Ascending aorta (tissue), 2 donors: ENCODE measurements around the gene TMEM217. TPM values are rescaled to one million over a fixed set of nuclear protein-coding genes. Genes with fewer than 3 reads are reported as not detected.
"Not testable (repeated sequence)": the region's sequence is repeated elsewhere in the genome, so short reads cannot be mapped to it uniquely, and the experiment has no call there.

Source experiments
- DNase-seq, 2 donors: peaks; one replicate each; pipeline ENCODE4 v3.0.0-alpha.2; 2019; ENCODE audit warnings: low spot score in 2 of 2
- H3K27ac ChIP-seq, 2 donors: fragments of 200-600 bp; sonication (generic); one replicate each; pipeline ENCODE4 v1.5.1; 2016 to 2017; ENCODE audit warnings: mild to moderate bottlenecking in 1 of 2
- H3K27me3 ChIP-seq: fragments of 200-600 bp; sonication (generic); one replicate; pipeline ENCODE4 v1.5.1; 2017
- H3K36me3 ChIP-seq, 2 donors: fragments of 200-600 bp; sonication (generic); one replicate each; pipeline ENCODE4 v1.5.1; 2016
- H3K4me1 ChIP-seq, 2 donors: fragments of 200-600 bp; sonication (generic); one replicate each; pipeline ENCODE4 v1.5.1; 2016 to 2017; ENCODE audit warnings: mild to moderate bottlenecking in 1 of 2
- H3K4me3 ChIP-seq, 2 donors: fragments of 200-600 bp; sonication (generic); one replicate each; pipeline ENCODE4 v1.5.1; 2016 to 2017; ENCODE audit warnings: mild to moderate bottlenecking in 1 of 2
- H3K9me3 ChIP-seq, 2 donors: fragments of 200-600 bp; sonication (generic); one replicate each; pipeline ENCODE4 v1.5.1; 2016
- intact Hi-C: fragments of 100-400 bp; cut with DNase I; formaldehyde crosslinking; loops from one replicate; pipeline ENCODE4 v1.15.1; 2023
- total RNA-seq: library from RNA; depleted of rRNA; stranded (reverse); fragments of >200 nt; gene quantifications from one replicate; pipeline ENCODE4 v1.1.0, GENCODE V29; 2016
- TF ChIP-seq, protein P1 (sequence below), 3 experiments: fragments of 200-600 bp in 2 of 3; fragments of 450-650 bp in 1 of 3; sonication (generic) in 2 of 3; IDR thresholded peaks; one replicate each; pipeline ENCODE4 v1.5.1; 2016 to 2019; ENCODE audit warnings: antibody characterized with exemption in 3 of 3, mild to moderate bottlenecking in 1 of 3, moderate library complexity in 1 of 3

Gene TMEM217
- total RNA-seq, 1 donor from 2014 or later, result not detected

DNA sequence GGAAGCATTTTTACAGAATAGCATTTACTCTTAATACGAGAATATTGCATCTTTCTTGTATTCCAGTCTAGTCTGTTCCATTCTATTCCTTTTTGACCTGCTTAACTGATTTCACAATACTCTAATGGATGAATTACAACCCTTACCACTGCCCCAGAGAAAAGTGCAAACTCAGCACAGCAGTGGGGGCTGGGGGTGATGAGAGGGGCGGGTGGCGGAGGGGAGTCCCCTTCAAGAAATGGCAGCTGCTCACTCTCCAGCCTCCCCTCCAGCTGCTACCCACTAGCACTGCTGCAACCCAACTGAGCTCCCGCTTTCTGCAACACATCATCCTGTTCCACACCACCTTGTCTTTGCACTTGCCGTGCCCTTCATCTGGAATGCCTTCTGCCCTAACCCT lies 57.9 kb downstream of the TMEM217 start:
- Histone ChIP-seq H3K27ac (no peak overlapping the region), H3K4me3 (no peak overlapping the region), H3K36me3 (no peaks in the 10 kb centered on the region), H3K9me3 (no peaks in the 10 kb centered on the region), H3K4me1 (no peaks in the 10 kb centered on the region), H3K27me3 (no peaks in the 10 kb centered on the region)
- intact Hi-C loops, result no loop called here
- DNase-seq, result no peak
- TF ChIP-seq, protein P1, sequence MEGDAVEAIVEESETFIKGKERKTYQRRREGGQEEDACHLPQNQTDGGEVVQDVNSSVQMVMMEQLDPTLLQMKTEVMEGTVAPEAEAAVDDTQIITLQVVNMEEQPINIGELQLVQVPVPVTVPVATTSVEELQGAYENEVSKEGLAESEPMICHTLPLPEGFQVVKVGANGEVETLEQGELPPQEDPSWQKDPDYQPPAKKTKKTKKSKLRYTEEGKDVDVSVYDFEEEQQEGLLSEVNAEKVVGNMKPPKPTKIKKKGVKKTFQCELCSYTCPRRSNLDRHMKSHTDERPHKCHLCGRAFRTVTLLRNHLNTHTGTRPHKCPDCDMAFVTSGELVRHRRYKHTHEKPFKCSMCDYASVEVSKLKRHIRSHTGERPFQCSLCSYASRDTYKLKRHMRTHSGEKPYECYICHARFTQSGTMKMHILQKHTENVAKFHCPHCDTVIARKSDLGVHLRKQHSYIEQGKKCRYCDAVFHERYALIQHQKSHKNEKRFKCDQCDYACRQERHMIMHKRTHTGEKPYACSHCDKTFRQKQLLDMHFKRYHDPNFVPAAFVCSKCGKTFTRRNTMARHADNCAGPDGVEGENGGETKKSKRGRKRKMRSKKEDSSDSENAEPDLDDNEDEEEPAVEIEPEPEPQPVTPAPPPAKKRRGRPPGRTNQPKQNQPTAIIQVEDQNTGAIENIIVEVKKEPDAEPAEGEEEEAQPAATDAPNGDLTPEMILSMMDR (IDR thresholded peaks at IDR 0.05), result no peak

DNA sequence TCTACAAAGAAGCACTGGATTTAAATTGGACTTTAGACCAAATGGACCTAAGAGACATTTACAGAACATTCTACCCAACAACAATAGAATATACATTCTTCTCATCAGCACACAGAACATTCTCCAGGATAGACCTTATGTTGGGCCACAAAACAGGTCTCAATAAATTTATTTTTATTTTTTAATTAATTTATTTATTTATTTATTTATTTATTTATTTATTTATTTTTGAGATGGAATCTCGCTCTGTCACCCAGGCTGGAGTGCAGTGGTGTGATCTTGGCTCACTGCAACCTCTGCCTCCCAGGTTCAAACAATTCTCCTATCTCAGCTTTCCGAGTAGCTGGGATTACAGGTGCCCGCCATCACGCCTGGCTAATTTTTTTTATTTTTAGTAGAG lies 61.5 kb downstream of the TMEM217 start:
- H3K36me3 ChIP-seq, intact Hi-C loops: not testable (repeated sequence)

DNA sequence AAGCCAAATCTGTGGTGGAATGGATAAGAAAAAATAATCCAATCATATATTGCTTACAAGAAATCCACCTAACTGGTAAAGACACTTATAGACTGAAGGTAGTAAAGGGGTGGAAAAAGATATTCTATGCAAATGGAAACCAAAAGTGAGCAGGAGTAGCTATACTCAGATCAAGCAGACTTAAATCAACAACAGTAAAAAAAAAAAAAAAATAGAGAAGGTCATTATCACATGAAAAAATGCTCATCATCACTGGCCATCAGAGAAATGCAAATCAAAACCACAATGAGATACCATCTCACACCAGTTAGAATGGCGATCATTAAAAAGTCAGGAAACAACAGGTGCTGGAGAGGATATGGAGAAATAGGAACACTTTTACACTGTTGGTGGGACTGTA lies 63.1 kb downstream of the TMEM217 start:
- H3K4me3 ChIP-seq, H3K27ac ChIP-seq, DNase-seq, H3K36me3 ChIP-seq, intact Hi-C loops, H3K4me1 ChIP-seq, H3K27me3 ChIP-seq, H3K9me3 ChIP-seq: not testable (repeated sequence)

More for the DNA sequence above, 61.5 kb downstream of the TMEM217 start:
- H3K4me1 ChIP-seq, H3K27ac ChIP-seq, H3K9me3 ChIP-seq, H3K4me3 ChIP-seq, H3K27me3 ChIP-seq, DNase-seq: not testable (repeated sequence)

DNA sequence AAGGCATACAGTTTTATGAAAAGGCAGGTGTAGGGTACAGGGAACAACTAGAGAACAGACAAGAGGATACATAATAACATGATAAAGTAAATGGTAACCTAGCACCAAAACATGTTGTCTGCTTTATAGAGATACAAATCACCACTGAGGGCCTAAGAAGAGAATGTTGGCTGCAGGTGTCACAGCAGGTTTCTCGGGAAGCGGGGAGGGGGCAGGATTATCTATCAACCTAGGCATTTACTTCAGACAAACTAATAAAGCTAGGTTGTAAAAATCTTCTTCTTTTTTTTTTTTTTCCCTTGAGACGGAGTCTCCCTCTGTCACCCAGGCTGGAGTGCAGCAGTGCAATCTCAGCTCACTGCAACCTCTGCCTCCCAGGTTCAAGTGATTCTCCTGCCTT lies 65.3 kb downstream of the TMEM217 start:
- intact Hi-C loops, result no loop called here
- Histone ChIP-seq H3K27ac (no peak overlapping the region), H3K36me3 (no peaks in the 10 kb centered on the region), H3K4me1 (no peaks in the 10 kb centered on the region), H3K27me3 (no peaks in the 10 kb centered on the region), H3K4me3 (no peak overlapping the region), H3K9me3 (peaks cover 0 to 7% of the 10 kb centered on the region in 2 donors)
- no peak for DNase-seq
- TF ChIP-seq, protein P1 (IDR thresholded peaks at IDR 0.05), result no peak

DNA sequence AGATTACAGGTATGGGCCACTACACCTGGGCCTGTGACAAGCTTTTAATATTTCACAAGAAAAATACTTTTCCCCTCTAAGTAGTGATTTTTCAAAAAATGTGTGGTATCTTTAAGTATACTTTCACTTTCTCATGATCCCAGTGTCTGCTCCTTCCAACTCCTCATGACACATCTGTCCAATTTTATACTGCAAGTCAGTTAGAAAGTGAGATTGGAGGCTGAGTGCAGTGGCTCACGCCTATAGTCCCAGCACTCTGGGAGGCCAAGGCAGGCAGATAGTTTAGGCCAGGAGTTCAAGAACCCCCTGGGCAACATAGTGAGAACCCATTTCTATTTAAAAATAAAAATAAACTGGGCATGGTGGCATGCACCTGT lies 67.8 kb downstream of the TMEM217 start:
- H3K4me3 ChIP-seq, result no peak overlapping the region
- no peak overlapping the region for H3K27ac ChIP-seq
- no peak for DNase-seq
- no peaks in the 10 kb centered on the region for H3K27me3 ChIP-seq
- no peaks in the 10 kb centered on the region for H3K36me3 ChIP-seq
- H3K4me1 ChIP-seq, result no peaks in the 10 kb centered on the region
- TF ChIP-seq, protein P1 (IDR thresholded peaks at IDR 0.05), result no peak
- H3K9me3 ChIP-seq, result peaks cover 0 to 7% of the 10 kb centered on the region in 2 donors
- intact Hi-C loops, result no loop called here

DNA sequence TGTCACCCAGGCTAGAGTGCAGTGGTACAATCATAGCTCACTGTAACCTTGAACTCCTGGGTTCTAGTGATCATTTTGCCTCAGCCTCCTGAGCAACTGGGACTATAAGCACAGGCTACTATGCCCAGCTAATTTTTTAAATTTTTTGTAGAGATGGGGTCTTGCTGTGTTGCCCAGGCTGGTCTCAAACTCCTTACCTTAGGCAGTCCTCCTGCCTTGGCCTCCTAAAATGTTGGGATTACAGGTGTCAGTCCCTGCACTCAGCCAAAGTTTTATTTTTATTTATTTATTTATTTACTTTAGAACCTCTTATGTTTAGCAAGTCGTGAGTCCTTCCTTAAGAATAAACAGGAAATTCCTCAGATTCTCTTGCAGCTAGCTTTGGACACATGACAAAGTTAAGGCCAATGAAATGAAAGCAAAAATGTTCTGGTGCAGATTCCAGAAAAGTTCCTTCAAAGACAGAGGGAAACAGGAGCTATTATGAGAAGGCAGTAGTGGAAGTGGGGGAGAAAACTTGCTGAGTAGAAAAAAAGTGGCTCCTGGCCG lies 68.9 kb downstream of the TMEM217 start:
- no peak overlapping the region for H3K27ac ChIP-seq

More for the DNA sequence above, 68.9 kb downstream of the TMEM217 start:
- intact Hi-C loops, result no loop called here
- Histone ChIP-seq H3K9me3 (peaks cover 0 to 7% of the 10 kb centered on the region in 2 donors), H3K4me3 (no peak overlapping the region), H3K27me3 (no peaks in the 10 kb centered on the region), H3K36me3 (no peaks in the 10 kb centered on the region), H3K4me1 (no peaks in the 10 kb centered on the region)
- TF ChIP-seq, protein P1 (IDR thresholded peaks at IDR 0.05), result no peak
- DNase-seq, result no peak
